ENCODE measurements around the gene METTL25B.
A peak's percentile ranks its signal among the peaks of the same experiment; 100 is the strongest.

METTL25B gene

GRCh38 chr1:156725683-156726280 lies 2.5 kb upstream of the METTL25B start:
- DNase-seq (ENCODE audit: low read depth in 3 of 3, low spot score in 1 of 3), result peak in 2 of 3 donors; percentile 54 to 70

- no peak for DNase-seq (ENCODE audit: low read depth in 3 of 3, low spot score in 1 of 3)
Observed at GRCh38 chr1:156726549-156727226, 1.6 kb upstream of the METTL25B start.

GRCh38 chr1:156727492-156727891 lies 777 bp upstream of the METTL25B start:
- no peak for DNase-seq (ENCODE audit: low read depth in 3 of 3, low spot score in 1 of 3)

GRCh38 chr1:156728599-156729462 lies 562 bp downstream of the METTL25B start, which contains the start of gene ISG20L2:
TSS of gene ISG20L2 (minus strand) at chr1:156728766. CDS start at chr1:156727652, 1,114 bp downstream.
- DNase-seq (ENCODE audit: low read depth in 3 of 3, low spot score in 1 of 3), result peak; percentile 78 to 84 (median 78)

- DNase-seq (ENCODE audit: low read depth in 3 of 3, low spot score in 1 of 3), result no peak
Observed at GRCh38 chr1:156733989-156734584, 5.8 kb downstream of the METTL25B start.

GRCh38 chr1:156738407-156738806 lies 10.1 kb downstream of the METTL25B start:
- DNase-seq (ENCODE audit: low read depth in 3 of 3, low spot score in 1 of 3), result no peak

- no peak for DNase-seq (ENCODE audit: low read depth in 3 of 3, low spot score in 1 of 3)
Observed at GRCh38 chr1:156738916-156739315, 10.6 kb downstream of the METTL25B start.

GRCh38 chr1:156740237-156740740 lies 12.0 kb downstream of the METTL25B start:
- no peak for DNase-seq (ENCODE audit: low read depth in 3 of 3, low spot score in 1 of 3)

GRCh38 chr1:156740741-156741480 lies 12.6 kb downstream of the METTL25B start, which contains the start of gene MRPL24:
TSS of gene MRPL24 (minus strand) at chr1:156741088. CDS start at chr1:156738704, 2,384 bp downstream.
- peak; percentile 90 to 94 (median 93) for DNase-seq (ENCODE audit: low read depth in 3 of 3, low spot score in 1 of 3)

- DNase-seq (ENCODE audit: low read depth in 3 of 3, low spot score in 1 of 3), result no peak
Observed at GRCh38 chr1:156741481-156741983, 13.3 kb downstream of the METTL25B start.

GRCh38 chr1:156742017-156742416 lies 13.7 kb downstream of the METTL25B start:
- DNase-seq (ENCODE audit: low read depth in 3 of 3, low spot score in 1 of 3), result no peak

- DNase-seq (ENCODE audit: low read depth in 3 of 3, low spot score in 1 of 3), result no peak
Observed at GRCh38 chr1:156742801-156743200, 14.5 kb downstream of the METTL25B start.

GRCh38 chr1:156743367-156744302 lies 15.4 kb downstream of the METTL25B start:
- DNase-seq (ENCODE audit: low read depth in 3 of 3, low spot score in 1 of 3), result no peak

GRCh38 chr1:156744344-156744743 lies 16.1 kb downstream of the METTL25B start:
- DNase-seq (ENCODE audit: low read depth in 3 of 3, low spot score in 1 of 3), result no peak

GRCh38 chr1:156744786-156745419 lies 16.6 kb downstream of the METTL25B start:
- DNase-seq (ENCODE audit: low read depth in 3 of 3, low spot score in 1 of 3), result no peak

GRCh38 chr1:156745881-156746280 lies 17.6 kb downstream of the METTL25B start:
- no peak for DNase-seq (ENCODE audit: low read depth in 3 of 3, low spot score in 1 of 3)

- no peak for DNase-seq (ENCODE audit: low read depth in 3 of 3, low spot score in 1 of 3)
Observed at GRCh38 chr1:156746406-156746727, 18.1 kb downstream of the METTL25B start.

- no peak for DNase-seq (ENCODE audit: low read depth in 3 of 3, low spot score in 1 of 3)
Observed at GRCh38 chr1:156746728-156747631, 18.7 kb downstream of the METTL25B start.
